BJ (cell line): Measurements from ENCODE around the gene ZNF552. TPM values are rescaled to one million over a fixed set of nuclear protein-coding genes. Genes with fewer than 3 reads are reported as not detected.

Experiments
- CTCF ChIA-PET: fragments of 350-600 bp; formaldehyde crosslinking; extraction: SDS; loops from one replicate; lab custom pipeline; 2021; ENCODE audit warnings: antibody characterized with exemption, inconsistent platforms; lab: Yijun Ruan, JAX
- POLR2A ChIA-PET: fragments of 300-600 bp; sonication (Branson Sonifier 250); formaldehyde crosslinking; extraction: SDS; loops from one replicate; lab custom pipeline; 2021; ENCODE audit warnings: antibody characterized with exemption; lab: Charles Lee
- DNase-seq: peaks from one replicate; pipeline ENCODE4 v3.0.0-alpha.2; 2011; ENCODE audit warnings: low read depth
- H3K27me3 ChIP-seq: 2 replicates; pipeline ENCODE4 v1.6.0; 2011; ENCODE audit warnings: low read length; ENCODE audit not compliant: control insufficient read depth, insufficient read depth
- H3K36me3 ChIP-seq: 2 replicates; pipeline ENCODE4 v1.5.1; 2011; ENCODE audit warnings: low read length; ENCODE audit not compliant: control insufficient read depth, insufficient read depth
- H3K4me3 ChIP-seq: 2 replicates; pipeline ENCODE4 v1.5.1; 2011; ENCODE audit warnings: low read depth, mild to moderate bottlenecking, control low read depth, low read length
- CTCF ChIP-seq: IDR thresholded peaks from 2 replicates; pipeline ENCODE4 v1.5.1; 2011; ENCODE audit warnings: low read depth, mild to moderate bottlenecking, control low read depth, inconsistent platforms, low read length, moderate library complexity; ENCODE audit not compliant: insufficient read depth
- polyA plus RNA-seq: library from polyadenylated mRNA; depleted of rRNA; stranded (reverse); fragments of >200 nt; gene quantifications from 2 replicates; pipeline ENCODE4 v1.2.3, GENCODE V29; 2011

Gene ZNF552
- polyA plus RNA-seq, 1 experiment = 2.1 TPM

- no peak overlapping the region for H3K4me3 ChIP-seq
- H3K36me3 ChIP-seq = peaks cover 10% of the 10 kb centered on the region
- TF ChIP-seq CTCF = no peak
- ChIA-PET CTCF (interaction anchor here (0.8 kb wide), 1 partner anchor 234 kb away, joined by 3 read pairs; no protein-coding TSS in a partner anchor), POLR2A (no interaction called here)
- no peaks in the 10 kb centered on the region for H3K27me3 ChIP-seq
- DNase-seq = no peak
Observed at GRCh38 chr19:57789288-57789687, 25.4 kb downstream of the ZNF552 start.

- no peaks in the 10 kb centered on the region for H3K27me3 ChIP-seq
- no peak overlapping the region for H3K4me3 ChIP-seq
- TF ChIP-seq CTCF = no peak
- H3K36me3 ChIP-seq = peaks cover 10% of the 10 kb centered on the region
- ChIA-PET CTCF (interaction anchor here (0.7 kb wide), 1 partner anchor 12 kb away, joined by 3 read pairs; no protein-coding TSS in a partner anchor), POLR2A (no interaction called here)
- no peak for DNase-seq
Observed at GRCh38 chr19:57788114-57788692, 26.5 kb downstream of the ZNF552 start.

GRCh38 chr19:57786906-57787305 is 27.8 kb downstream of the ZNF552 start:
- Histone ChIP-seq H3K4me3 (no peak overlapping the region), H3K27me3 (no peaks in the 10 kb centered on the region), H3K36me3 (peaks cover 10% of the 10 kb centered on the region)
- no peak for TF ChIP-seq CTCF
- ChIA-PET CTCF (no interaction called here), POLR2A (no interaction called here)
- no peak for DNase-seq

- CTCF ChIA-PET = no interaction called here
- no peak overlapping the region for H3K4me3 ChIP-seq
- TF ChIP-seq CTCF = no peak
Observed at GRCh38 chr19:57786286-57786685, 28.4 kb downstream of the ZNF552 start.

GRCh38 chr19:57779220-57779845 is 35.4 kb downstream of the ZNF552 start:
- TF ChIP-seq CTCF = no peak
- peaks cover 11% of the 10 kb centered on the region for H3K36me3 ChIP-seq

More at GRCh38 chr19:57786286-57786685, 28.4 kb downstream of the ZNF552 start:
- no peaks in the 10 kb centered on the region for H3K27me3 ChIP-seq
- no peak for DNase-seq
- POLR2A ChIA-PET = no interaction called here
- H3K36me3 ChIP-seq = peaks cover 10% of the 10 kb centered on the region

More at GRCh38 chr19:57779220-57779845, 35.4 kb downstream of the ZNF552 start:
- POLR2A ChIA-PET = interaction anchor here (0.6 kb wide), 1 partner anchor 12 kb away, joined by 4 read pairs; no protein-coding TSS in a partner anchor
- DNase-seq = no peak
- Histone ChIP-seq H3K4me3 (no peak overlapping the region), H3K27me3 (no peaks in the 10 kb centered on the region)
- CTCF ChIA-PET = interaction anchor here (1.4 kb wide), 1 partner anchor 41 kb away, joined by 3 read pairs; no protein-coding TSS in a partner anchor
